ENCODE results near the gene LIFR.

LIFR gene

DNA sequence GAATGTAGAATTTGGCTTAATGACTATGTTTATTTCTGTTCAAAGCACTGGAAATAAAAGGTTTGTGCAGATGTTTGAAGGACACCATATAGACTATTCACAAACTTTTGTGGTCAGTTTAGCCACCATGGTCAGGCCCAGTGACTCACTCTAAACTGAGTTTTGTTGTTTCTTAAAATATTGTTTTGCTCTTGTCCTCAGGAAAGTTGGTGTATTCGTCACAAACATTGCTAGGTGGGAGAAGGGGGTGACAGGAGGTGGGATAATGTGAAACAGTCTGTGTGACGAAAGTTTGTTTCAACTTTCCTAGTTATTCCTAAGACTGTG, 35.0 kb upstream of the LIFR start:
- no peak overlapping the region for H3K27ac ChIP-seq (ENCODE audit: extremely low read depth, low read depth, low read length)
- POLR2A ChIA-PET = no interaction called here
- no peaks in the 10 kb centered on the region for H3K4me1 ChIP-seq (ENCODE audit: control insufficient read depth, insufficient read depth, low read length)
- TF ChIP-seq ZNF624 (tag by site-specific recombination; IDR thresholded peaks at IDR 0.05) (no peak), ZNF121 (tag by site-specific recombination; IDR thresholded peaks at IDR 0.05) (no peak), ZNF221 (tag by site-specific recombination; IDR thresholded peaks at IDR 0.05; ENCODE audit: borderline replicate concordance) (no peak), ZNF629 (tag by site-specific recombination; IDR thresholded peaks at IDR 0.05) (no peak)
- H3K4me3 ChIP-seq (ENCODE audit: low read depth, low read length) = no peak overlapping the region
- CTCF ChIA-PET = no interaction called here
- no peaks in the 10 kb centered on the region for H3K36me3 ChIP-seq (ENCODE audit: control insufficient read depth in 2 of 2, insufficient read depth in 1 of 2, low read length in 2 of 2)
- H3K9me3 ChIP-seq (ENCODE audit: control insufficient read depth, insufficient read depth, low read depth, low read length) = no peaks in the 10 kb centered on the region

DNA sequence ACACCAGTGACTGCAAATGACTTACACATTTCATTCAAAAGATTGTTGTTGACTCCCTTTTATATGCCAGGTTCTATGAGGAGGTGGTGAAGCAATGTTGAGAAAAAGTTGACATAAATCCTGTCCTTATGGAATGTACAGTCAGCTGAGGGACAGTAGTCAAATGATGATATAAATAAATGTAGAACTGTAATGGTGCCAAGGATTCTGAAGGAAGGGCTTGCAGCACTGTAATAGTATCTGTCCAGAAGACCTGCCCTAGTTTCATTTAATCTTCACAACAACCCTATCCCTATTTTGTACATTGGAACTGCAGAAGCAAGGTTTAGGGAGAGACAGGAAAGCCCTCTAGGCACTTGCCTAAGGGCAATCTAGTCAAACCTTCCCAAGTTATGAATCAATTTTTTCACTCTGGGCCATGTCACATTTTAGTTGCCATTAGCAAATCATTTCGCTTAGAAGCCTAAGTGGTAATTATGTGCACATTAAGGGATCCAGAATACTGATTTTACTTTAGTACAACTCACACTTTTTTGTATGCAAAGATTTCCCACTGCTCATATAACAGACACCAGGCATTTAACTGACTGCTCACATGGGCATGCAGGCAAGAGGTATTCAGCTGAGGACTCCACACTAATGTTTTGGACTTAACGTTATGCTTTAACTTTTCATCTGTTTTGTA, 34.5 kb upstream of the LIFR start:
- no peaks in the 10 kb centered on the region for H3K36me3 ChIP-seq (ENCODE audit: control insufficient read depth in 2 of 2, insufficient read depth in 1 of 2, low read length in 2 of 2)
- TF ChIP-seq SP2 (tag by site-specific recombination; IDR thresholded peaks at IDR 0.05) (no peak), ZNF391 (tag by site-specific recombination; IDR thresholded peaks at IDR 0.05; ENCODE audit: borderline replicate concordance, low read depth) (no peak), ZNF175 (tag by site-specific recombination; IDR thresholded peaks at IDR 0.05) (no peak)
- TF ChIP-seq, protein P1, sequence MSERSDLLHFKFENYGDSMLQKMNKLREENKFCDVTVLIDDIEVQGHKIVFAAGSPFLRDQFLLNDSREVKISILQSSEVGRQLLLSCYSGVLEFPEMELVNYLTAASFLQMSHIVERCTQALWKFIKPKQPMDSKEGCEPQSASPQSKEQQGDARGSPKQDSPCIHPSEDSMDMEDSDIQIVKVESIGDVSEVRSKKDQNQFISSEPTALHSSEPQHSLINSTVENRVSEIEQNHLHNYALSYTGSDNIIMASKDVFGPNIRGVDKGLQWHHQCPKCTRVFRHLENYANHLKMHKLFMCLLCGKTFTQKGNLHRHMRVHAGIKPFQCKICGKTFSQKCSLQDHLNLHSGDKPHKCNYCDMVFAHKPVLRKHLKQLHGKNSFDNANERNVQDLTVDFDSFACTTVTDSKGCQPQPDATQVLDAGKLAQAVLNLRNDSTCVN (tag by site-specific recombination; optimal IDR thresholded peaks at IDR 0.05) = no peak
- TF ChIP-seq, protein P2, sequence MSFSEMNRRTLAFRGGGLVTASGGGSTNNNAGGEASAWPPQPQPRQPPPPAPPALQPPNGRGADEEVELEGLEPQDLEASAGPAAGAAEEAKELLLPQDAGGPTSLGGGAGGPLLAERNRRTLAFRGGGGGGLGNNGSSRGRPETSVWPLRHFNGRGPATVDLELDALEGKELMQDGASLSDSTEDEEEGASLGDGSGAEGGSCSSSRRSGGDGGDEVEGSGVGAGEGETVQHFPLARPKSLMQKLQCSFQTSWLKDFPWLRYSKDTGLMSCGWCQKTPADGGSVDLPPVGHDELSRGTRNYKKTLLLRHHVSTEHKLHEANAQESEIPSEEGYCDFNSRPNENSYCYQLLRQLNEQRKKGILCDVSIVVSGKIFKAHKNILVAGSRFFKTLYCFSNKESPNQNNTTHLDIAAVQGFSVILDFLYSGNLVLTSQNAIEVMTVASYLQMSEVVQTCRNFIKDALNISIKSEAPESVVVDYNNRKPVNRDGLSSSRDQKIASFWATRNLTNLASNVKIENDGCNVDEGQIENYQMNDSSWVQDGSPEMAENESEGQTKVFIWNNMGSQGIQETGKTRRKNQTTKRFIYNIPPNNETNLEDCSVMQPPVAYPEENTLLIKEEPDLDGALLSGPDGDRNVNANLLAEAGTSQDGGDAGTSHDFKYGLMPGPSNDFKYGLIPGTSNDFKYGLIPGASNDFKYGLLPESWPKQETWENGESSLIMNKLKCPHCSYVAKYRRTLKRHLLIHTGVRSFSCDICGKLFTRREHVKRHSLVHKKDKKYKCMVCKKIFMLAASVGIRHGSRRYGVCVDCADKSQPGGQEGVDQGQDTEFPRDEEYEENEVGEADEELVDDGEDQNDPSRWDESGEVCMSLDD (tag by site-specific recombination; IDR thresholded peaks at IDR 0.05) = no peak
- ChIA-PET POLR2A (no interaction called here), CTCF (interaction anchor here (0.6 to 1.3 kb wide), 3 partner anchors 123 to 219 kb away, joined by 3 read pairs; no protein-coding TSS in a partner anchor)
- H3K9me3 ChIP-seq (ENCODE audit: control insufficient read depth, insufficient read depth, low read depth, low read length) = no peaks in the 10 kb centered on the region
- H3K27ac ChIP-seq (ENCODE audit: extremely low read depth, low read depth, low read length) = no peak overlapping the region
- no peak overlapping the region for H3K4me3 ChIP-seq (ENCODE audit: low read depth, low read length)
- no peaks in the 10 kb centered on the region for H3K4me1 ChIP-seq (ENCODE audit: control insufficient read depth, insufficient read depth, low read length)

DNA sequence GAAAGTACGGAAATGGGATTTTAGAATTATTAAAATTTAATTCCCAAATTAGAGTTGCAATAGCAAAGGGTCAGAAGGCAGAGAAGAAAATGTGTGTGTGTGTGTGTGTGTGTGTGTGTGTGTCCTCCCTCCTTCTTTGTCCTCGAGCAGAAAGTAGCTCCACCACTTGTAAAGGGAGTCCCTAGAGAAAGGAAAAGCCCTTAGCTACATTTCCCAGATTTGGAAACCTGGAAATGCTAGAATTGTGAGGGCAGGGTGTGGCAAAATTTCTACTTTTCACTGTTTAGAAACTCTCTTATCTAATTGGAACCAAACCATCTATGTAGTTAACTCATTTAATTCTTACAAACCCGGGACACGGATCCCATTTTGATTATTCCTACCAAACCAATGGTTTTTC, 33.2 kb upstream of the LIFR start:
- no peaks in the 10 kb centered on the region for H3K4me1 ChIP-seq (ENCODE audit: control insufficient read depth, insufficient read depth, low read length)
- H3K27ac ChIP-seq (ENCODE audit: extremely low read depth, low read depth, low read length) = no peak overlapping the region
- no peaks in the 10 kb centered on the region for H3K9me3 ChIP-seq (ENCODE audit: control insufficient read depth, insufficient read depth, low read depth, low read length)
- H3K4me3 ChIP-seq (ENCODE audit: low read depth, low read length) = no peak overlapping the region
- ChIA-PET CTCF (interaction anchor here (0.7 to 1.0 kb wide), 2 partner anchors 23 to 159 kb away, joined by 3 to 4 read pairs; no protein-coding TSS in a partner anchor), POLR2A (no interaction called here)
- no peaks in the 10 kb centered on the region for H3K36me3 ChIP-seq (ENCODE audit: control insufficient read depth in 2 of 2, insufficient read depth in 1 of 2, low read length in 2 of 2)
- no peak for TF ChIP-seq ZBTB20 (tag by site-specific recombination; IDR thresholded peaks at IDR 0.05)
- TF ChIP-seq ZBTB1 (tag by site-specific recombination; IDR thresholded peaks at IDR 0.05) = no peak
- TF ChIP-seq ZNF837 (tag by site-specific recombination; IDR thresholded peaks at IDR 0.05) = no peak
- no peak for TF ChIP-seq ZNF623 (tag by site-specific recombination; IDR thresholded peaks at IDR 0.05)
- TF ChIP-seq, protein P3, sequence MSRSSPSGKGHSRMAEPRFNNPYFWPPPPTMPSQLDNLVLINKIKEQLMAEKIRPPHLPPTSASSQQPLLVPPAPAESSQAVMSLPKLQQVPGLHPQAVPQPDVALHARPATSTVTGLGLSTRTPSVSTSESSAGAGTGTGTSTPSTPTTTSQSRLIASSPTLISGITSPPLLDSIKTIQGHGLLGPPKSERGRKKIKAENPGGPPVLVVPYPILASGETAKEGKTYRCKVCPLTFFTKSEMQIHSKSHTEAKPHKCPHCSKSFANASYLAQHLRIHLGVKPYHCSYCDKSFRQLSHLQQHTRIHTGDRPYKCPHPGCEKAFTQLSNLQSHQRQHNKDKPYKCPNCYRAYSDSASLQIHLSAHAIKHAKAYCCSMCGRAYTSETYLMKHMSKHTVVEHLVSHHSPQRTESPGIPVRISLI (tag by site-specific recombination; IDR thresholded peaks at IDR 0.05) = no peak
- TF ChIP-seq ZNF629 (tag by site-specific recombination; IDR thresholded peaks at IDR 0.05) = no peak
- TF ChIP-seq ZNF404 (tag by site-specific recombination; IDR thresholded peaks at IDR 0.05) = no peak
